Keratinocyte (primary cell): ENCODE measurements around the gene SAMD3.

Experiments used
- CTCF ChIP-seq, 3 experiments: IDR thresholded peaks in 1 of 3; conservative IDR thresholded peaks in 1 of 3; optimal IDR thresholded peaks in 1 of 3; 2 replicates in 2 of 3; 3 replicates in 1 of 3; pipeline versions ENCODE3 to v1.5.1; 2011; ENCODE audit warnings: low read length in 3 of 3, mild to moderate bottlenecking in 3 of 3, moderate library complexity in 2 of 3, control low read depth in 1 of 3, inconsistent platforms in 1 of 3; ENCODE audit not compliant: insufficient read depth in 2 of 3; ENCODE audit errors: extremely low read depth in 1 of 3
- EZH2 ChIP-seq: IDR thresholded peaks from one replicate; pipeline ENCODE4 v1.6.1; 2012; ENCODE audit warnings: inconsistent platforms, mild to moderate bottlenecking, low read length, moderate library complexity

- TF ChIP-seq CTCF (optimal IDR thresholded peaks at IDR 0.05 in 1 of 3, IDR thresholded peaks at IDR 0.05 in 1 of 3, conservative IDR thresholded peaks at IDR 0.05 in 1 of 3; ENCODE audit: extremely low read depth in 1 of 3, insufficient read depth in 2 of 3, low read length in 3 of 3) (no peak), EZH2 (no peak)
These were observed 47.4 kb upstream of the SAMD3 start for GRCh38 chr6:130269969-130270635.
